GM19397 (cell line): ENCODE results near the gene MAP9.
A peak's percentile ranks its signal among the peaks of the same experiment; 100 is the strongest.
"Not testable (repeated sequence)": the region's sequence is repeated elsewhere in the genome, so short reads cannot be mapped to it uniquely, and the experiment has no call there.

ENCODE experiments used
- ATAC-seq: cut with Tn5 transposase; IDR thresholded peaks from one replicate; pipeline ENCODE4 v1.9.1; 2021; ENCODE audit warnings: mild to moderate bottlenecking, moderate library complexity; ENCODE audit not compliant: unreplicated experiment

Gene MAP9

DNA sequence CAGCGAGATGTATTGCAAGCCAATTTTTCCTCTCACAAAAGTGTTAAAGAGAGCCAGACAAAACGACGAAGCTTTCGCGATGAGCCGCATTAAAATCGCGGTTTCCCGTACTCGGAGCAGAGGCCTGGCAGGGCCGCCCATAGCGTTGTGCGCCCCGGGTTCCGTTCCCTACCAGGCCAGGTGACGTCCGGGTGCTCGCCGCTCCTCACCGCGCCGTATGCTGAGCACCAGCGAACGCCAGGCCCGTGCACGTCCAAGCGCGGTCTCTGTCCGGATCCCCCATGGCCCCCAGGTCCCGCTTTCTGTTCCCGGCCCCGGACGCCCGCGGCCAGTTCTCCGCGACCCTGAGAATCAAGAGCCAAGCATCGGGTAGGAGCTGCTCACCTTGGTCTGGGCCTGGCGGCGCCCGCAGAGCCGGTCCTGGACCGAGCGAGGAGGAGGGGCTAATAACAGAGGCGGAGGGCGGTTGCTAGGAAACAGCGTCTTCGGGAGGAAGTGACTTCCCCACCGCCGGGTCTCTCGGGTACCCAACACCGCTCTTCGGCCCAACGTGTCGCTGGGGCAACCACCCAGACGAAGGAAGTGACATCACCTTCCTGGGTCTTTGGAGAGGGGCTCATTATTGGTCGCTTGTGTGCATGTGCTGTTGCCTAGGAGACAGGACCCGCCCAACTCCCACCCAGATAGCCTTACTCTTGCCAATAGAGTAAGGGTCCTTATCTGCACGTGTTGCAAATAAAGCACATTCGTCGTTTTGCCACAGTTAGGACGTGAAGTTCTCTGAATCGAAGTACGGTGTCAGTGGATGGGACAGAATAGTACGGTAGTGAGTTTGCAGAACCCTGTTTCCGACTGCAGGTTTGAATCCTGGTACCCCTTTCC, at the start of gene MAP9:
TSS of gene MAP9 (minus strand) at position 579 of the 882 bp plus-strand sequence. CDS start 1,115 bp downstream, outside the sequence.
- ATAC-seq = peak; percentile 99

DNA sequence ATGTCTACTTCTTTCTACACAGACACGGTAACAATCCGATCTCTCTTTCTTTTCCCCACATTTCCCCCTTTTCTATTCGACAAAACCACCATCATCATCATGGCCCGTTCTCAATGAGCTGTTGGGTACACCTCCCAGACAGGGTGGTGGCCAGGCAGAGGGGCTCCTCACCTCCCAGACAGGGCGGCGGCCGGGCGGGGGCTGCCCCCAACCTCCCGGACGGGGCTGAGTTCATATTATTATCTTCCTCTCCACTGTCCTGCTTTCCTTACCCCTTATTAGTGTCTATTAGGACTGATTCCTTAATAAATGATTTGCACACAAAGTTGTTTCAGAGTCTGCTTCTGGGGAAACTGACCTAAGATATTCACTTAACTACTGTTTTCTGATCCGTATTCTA, 48.0 kb upstream of the MAP9 start:
- not testable (repeated sequence) for ATAC-seq

DNA sequence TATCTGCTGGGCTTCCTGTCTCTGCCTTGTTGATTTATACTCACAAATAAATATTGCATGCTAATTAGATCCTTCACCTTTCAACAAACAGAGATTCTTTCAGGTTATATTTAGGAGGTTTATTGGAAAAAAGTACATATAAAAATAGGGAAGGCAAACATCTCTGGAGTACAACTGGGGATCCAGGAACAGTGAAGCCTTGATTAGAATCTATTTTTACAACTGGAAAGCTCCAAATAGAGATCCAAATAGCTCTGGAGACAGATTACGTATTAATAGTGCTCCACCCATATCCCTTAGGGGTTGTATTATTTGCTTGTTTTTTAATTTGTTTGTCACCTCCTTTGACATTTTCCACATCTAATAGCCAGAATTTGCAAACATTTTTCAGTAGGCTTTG, 46.9 kb upstream of the MAP9 start:
- ATAC-seq = no peak

DNA sequence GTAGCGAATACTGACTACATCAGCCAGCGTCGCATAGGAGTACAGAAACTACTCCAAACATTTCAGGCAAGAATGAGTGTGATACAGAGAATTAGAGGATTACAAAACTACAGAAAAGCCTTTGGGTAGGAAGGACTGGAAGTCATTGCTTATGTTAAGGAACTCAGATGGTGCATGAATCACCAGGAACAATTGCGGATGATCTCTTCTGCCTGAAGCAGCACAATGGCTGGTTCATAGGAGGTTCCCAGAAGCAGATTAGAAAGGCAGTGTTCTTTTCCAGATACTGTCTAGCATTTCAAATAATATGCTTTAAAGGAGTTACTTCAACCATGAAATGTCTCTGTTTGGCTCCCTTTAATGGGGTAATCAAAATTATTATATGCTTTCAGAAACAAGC, 42.5 kb upstream of the MAP9 start:
- no peak for ATAC-seq

DNA sequence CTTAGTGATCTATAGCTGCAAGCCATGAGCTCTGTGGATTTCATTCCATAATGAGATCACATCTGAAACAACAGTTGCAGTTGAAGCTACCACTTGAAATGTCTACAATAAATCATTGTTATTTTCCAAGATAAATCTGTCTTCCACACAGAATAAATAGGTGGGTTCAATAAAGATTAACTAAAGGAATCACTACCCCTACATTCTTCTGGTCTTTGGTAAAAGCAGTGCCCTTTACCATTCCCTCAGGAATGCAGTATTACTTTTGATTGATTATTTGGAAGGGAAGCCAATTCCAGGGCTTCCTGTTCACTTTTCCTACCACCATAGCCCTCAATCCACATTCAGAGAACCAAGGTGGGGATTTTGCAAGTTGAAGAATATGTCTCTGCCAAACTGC, 38.9 kb upstream of the MAP9 start:
- no peak for ATAC-seq

DNA sequence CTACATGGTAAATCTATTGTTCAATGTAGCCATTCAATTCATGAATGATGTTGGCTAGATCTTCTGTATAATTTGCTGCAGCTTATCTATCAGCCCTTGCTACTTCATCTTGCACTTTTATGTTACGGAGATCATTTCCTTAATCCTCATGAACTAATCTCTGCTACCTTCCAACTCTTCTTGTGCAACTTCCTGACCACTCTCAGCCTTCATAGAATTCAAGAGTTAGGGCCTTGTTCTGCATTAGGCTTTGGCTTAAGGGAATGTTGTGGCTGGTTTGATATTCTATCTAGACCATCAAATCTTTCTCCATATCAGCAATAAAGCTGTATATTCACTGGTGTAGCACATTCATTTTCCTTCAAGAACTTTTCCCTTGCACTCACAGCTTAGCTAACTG, 36.7 kb upstream of the MAP9 start:
- no peak for ATAC-seq

DNA sequence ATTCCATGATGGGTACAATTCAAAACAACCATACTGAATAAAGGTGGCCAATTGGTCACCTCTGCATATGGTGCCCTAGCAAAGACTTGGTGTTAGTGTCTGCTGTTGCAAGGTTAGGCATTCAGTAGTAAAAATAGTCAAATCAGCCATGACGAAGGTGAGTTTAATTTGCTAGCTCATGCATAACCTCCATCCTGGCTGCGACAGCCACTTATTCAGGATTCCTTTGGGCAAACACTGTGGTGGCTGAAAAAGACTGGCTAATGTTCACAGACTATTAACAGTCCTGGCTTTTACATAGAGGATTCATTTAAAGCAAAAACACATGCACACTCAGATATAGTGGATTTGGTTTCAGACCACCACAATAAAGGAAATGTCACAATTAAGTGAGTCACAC, 34.8 kb upstream of the MAP9 start:
- ATAC-seq = no peak

DNA sequence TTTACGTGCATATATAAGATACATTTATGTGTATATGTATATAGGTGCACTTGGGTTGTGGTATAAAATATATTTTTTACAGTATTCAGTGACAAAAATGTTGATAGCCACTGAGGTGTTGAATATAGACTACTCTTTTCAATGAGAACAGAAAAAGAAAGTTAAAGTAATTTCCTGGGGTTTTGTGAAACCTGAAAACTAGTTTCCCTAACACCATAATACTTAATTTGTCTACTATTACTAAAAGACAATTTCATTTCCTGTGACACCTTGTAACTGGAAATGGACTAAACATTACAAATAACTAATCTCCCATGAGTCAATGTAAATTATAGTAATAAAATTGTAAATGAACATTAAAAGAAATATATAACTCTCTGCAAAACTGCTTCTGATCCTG, 32.0 kb upstream of the MAP9 start:
- ATAC-seq = no peak

DNA sequence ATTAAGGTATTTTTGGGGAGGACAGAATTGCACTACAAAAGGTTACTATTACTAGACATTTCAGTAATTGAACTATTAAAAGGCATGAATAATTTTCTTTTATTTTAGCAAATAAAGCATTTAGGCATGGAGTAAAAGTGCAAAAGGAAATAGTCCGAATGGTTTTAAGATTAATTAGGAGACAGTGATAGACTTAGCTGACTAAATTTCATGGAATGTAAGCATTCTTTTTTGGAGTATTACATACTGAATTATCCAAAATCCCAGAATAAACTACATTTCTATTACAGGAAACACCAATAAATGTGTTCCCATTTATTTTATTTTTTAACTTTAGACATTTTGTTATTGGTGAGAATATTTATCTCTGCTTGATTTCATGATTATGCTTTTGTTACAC, 30.7 kb upstream of the MAP9 start:
- no peak for ATAC-seq

DNA sequence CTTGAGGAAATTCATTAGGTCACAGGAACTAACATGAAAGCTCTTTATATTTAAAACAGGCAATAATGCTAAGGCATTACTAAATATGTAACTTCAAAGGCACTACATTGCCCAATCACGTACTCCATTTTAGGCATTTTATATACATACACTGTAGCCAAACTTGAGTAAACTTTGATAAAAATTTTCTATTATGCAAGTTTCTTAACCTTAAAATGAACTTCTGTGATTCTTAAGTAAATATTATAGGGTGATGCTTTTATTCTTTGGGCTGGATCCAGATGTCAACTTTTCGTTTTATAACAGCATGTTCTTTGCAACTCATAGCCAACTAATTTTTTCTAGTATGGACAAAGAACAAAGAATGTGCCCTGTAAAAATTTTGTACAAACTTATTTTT, 28.3 kb upstream of the MAP9 start:
- ATAC-seq = no peak

DNA sequence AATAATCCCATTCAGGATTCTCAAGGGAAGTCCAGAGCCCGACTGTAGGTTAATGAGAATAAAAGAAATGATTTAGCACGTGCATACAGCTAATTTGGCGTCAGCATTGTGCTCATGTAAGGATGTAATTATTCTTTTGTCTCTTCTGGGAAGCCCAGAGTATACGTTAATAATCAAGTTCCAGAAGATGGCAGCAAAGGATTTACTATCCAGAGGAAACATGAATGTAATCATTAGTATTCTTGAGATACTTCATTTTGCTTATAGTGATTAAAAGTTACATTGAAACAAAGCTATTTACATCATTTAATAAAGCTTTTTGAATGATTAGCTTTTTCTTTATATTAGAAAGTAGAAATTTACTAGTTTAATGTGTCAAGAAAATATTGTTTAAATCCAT, 27.1 kb upstream of the MAP9 start:
- ATAC-seq = no peak

DNA sequence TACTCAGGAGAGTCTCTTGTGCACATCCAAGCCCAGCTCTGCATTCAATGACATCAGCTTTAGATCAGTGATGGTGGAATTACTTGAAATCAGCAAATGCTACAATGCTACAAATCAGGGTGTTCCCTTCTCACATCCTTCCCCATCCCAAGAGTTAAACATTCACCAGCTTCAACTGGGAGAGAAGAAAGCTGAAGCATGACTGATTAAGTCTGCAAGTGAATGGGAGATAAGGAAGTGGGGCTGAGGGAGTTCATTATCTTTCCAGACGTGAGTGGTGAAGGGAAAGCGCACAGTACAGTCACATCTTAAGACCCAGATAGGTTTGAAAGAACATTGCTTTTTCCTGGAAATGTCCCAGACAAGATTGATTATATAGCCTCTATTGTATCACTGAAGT, 26.2 kb upstream of the MAP9 start:
- ATAC-seq = no peak

DNA sequence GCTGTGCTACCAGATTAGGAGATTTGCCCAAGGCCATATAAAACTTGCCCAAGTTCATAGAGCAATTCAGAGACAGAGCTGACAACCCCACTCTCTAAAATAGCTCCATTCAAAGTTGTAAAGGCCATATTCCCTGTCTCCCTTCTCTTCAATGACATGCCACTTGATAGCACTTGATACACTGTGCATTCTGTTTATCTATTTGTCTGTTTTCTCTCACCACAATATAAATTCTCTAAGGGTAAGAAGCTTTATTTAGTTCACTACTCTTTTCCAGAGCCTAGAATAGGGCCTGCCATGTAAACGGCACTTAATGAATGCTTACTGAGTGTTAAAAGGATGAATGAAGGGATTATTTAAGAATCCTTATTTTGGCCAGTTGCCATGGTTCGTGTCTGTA, 24.1 kb upstream of the MAP9 start:
- ATAC-seq = no peak

DNA sequence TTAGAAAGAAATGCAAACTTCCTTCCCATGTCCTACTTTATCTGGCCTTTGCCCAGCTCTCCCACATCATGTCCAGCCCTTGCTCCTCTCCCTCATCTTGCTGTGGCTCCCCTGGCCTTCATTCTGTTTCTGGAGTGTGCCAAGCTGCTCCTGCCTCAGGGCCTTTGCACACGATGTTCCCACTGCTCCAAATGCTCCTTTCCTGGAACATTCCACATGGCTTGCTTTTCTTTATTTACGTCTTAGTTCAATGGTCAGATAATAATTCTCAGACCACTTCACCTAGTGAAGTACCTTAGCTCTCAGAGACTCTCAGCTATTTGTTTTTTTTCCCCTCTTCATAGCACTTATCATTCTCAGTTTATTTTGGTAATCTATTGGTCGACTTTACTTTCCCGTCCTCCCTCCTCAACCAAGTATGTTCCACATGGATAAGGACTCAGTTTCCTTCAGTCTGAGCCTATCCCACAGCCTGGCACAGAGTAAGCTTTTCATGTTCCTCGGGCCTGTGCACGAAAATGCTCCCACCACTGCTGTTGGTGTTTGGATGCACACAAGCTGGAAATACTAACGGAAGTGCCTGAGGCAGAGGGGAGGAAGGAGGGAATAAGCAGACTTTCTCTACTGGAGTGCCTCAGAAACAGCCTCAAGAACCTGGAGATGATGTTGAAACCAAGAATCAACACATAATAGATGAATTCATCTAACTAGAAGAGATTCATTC, 23.4 kb upstream of the MAP9 start:
- ATAC-seq = no peak

DNA sequence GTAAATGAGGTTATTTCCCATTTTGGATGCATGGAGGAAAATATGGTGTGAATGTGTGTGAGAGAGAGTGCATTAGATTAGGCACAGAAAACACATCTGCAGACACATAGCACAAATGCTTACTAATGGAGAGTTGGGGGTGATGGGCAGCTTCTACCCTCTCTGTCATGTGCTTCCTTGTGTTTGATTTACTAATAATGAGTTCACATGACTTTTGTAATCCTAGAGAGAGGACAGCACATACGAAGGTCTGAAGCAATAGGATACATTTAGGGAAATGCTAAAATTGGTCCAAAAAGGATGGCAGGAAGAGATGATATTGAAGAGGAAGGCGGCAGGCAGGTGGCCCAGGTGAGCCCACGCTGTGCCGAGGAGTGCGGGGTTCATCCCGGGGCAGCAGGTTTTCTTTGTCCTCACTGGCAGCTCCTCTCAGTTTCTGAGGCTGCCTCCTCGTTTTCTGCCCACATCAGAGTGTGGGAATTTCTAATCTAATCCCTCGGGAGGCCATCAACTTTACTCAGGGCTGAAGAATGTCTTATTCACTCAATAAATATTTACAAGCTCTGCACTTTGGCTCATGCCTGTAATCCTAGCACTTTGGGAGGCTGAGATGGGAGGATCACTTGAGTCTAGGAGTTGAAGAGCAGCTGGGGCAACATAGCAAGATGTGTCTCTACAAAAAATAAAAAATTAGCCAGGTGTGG, 15.9 kb upstream of the MAP9 start:
- no peak for ATAC-seq

DNA sequence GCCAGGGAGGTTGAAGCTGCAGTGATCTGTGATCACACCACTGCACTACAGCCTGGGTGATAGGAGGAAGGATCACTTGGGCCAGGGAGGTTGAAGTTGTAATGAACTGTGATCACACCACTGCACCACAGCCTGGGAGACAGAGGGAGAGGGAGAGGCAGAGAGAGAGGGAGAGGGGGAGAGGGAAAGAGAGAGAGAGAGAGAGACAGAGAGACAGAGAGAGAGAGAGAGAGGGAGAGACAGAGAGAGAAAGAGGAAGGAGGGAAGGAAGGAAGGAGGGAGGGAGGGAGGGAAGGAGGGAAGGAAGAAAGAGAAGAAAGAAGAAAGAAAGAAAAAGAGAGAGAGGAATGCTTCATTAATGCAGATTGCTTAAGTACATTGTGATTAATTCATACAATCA, 15.2 kb upstream of the MAP9 start:
- ATAC-seq = no peak

DNA sequence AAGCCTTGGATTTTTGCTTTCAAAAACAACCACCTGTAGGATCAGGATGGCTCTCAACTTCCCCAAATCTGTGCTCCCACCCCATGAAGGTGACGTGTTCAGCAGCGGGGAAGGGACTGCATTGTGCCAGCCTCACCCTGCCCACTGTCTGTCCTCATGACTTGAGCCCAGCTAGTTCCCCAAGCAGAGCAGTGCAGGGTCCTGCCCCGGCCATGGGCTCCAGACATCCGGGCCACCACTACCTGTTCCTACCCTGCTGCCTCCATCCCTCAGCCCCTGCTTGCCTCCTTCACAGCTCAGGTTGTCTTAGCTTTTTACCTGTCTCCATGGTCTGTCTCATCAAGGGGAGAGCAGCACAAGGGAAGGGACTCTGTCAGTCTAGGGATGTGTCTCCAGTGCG, 11.4 kb upstream of the MAP9 start:
- ATAC-seq = no peak

DNA sequence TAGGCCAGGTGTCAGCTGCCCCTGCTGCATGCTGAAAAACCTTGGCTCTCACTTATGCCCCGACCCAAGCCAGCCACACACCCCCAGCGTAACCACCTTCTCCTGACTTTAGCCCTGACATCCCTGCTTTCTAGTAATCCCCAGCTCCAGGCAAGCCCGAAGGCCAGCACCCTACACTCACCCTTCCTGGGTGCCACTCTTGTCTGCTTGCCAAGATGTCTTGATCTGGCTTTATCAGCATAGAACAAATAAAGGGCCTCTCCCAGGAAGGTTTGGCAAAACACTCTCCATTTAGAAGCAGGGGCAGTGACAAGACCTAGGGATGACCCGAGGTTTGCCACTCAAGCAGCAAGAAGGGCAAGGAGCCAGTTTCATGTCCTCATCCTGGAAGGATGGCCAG, 6.8 kb upstream of the MAP9 start:
- ATAC-seq = no peak

DNA sequence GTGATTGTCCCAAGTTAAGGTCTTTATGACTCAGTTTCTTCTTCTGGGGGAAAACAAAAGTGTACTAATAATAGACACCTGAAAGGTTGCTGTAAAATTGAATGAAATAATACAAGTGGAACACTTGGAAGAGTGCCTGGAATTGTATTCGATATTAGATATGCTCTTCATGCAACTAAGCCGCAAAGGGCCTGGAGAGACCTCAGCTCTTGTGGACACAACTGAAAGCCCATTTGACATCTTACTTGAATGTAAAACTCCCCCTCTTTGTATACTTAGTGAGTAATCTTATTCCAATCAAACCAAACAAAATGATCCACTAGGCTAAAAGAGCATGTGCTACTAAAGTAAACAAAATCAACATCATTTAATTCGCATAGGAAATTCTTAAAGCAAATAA, 511 bp upstream of the MAP9 start:
- ATAC-seq = no peak

DNA sequence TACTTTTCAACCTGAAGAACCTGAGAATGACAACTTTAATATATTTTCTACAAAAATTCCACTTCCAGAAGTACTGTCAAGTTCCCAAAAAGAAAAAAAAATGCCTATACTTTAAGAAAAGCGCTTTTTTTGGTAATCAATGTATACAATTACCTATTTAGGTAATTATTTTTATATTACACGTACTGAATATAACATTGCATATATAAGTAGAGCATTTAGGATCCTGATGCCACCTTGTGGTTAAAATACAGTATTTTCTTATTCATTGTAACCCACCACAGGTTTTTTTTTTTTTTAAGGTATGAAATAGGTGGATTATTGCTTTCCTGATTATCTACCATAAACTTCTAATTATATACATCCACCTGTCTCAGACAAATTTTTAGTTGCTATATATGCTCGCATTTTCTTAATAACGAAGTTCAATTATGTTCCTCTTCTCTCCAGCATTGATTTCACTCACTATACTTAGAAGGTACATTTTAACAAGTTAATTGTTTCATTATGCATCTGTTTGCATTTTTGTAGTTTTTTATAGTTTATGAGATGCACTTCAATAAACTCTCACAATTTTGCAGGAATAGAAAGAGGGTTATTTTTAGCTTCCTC, 5.2 kb downstream of the MAP9 start:
- no peak for ATAC-seq

DNA sequence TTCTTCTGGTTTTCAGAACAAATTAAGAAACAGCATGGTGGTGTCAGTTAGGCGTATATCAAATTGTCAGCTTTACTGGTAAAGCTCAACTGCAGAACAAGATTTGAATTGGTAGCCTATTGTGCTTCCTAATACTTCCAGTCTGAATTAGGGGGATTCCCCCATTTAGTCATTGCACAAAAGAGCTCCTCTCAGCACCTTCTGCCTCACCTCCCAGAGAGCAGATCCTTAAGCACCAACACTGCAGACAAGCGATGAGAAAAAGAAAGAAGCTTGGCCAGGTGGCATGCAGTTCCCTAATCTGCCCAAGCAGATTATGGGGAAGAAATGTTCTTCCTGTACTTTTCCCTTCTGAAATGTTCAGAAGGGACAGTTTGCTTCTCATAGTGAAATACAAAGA, 9.2 kb downstream of the MAP9 start:
- no peak for ATAC-seq
